ENCODE results near the gene ARHGEF19. TPM values are rescaled to one million over a fixed set of nuclear protein-coding genes. Genes with fewer than 3 reads are reported as not detected.

ARHGEF19 gene
- total RNA-seq, 3 donors from 2014 or later = 5.3 to 13.3 (median 9.0) TPM

- H3K4me3 ChIP-seq = no peak overlapping the region
- no peak for TF ChIP-seq CTCF (IDR thresholded peaks at IDR 0.05)
- no peaks in the 10 kb centered on the region for H3K36me3 ChIP-seq (ENCODE audit: low read depth)
- H3K4me1 ChIP-seq (ENCODE audit: low read depth) = peaks cover 29% of the 10 kb centered on the region
- H3K9me3 ChIP-seq = no peaks in the 10 kb centered on the region
- no peak for ATAC-seq
- intact Hi-C loops (cut with DNase I, micrococcal nuclease) = no loop called here
- DNase-seq = no peak
Measured at GRCh38 chr1:16183179-16183578, 29.3 kb downstream of the ARHGEF19 start.

- Histone ChIP-seq H3K4me3 (no peak overlapping the region), H3K36me3 (ENCODE audit: low read depth) (no peaks in the 10 kb centered on the region), H3K4me1 (ENCODE audit: low read depth) (peaks cover 29% of the 10 kb centered on the region), H3K9me3 (no peaks in the 10 kb centered on the region)
- ATAC-seq (peak; percentile 80), DNase-seq (peak; percentile 64 to 83 (median 74))
- intact Hi-C loops (cut with DNase I, micrococcal nuclease) = no loop called here
- TF ChIP-seq CTCF (IDR thresholded peaks at IDR 0.05) = no peak
Measured at GRCh38 chr1:16181887-16182719, 30.3 kb downstream of the ARHGEF19 start.

GRCh38 chr1:16180291-16180824 lies 32.1 kb downstream of the ARHGEF19 start:
- H3K4me1 ChIP-seq (ENCODE audit: low read depth) = peaks cover 39% of the 10 kb centered on the region
- TF ChIP-seq CTCF (IDR thresholded peaks at IDR 0.05) = no peak
- DNase-seq (no peak), ATAC-seq (no peak)
- intact Hi-C loops (cut with DNase I, micrococcal nuclease) = no loop called here
- no peaks in the 10 kb centered on the region for H3K9me3 ChIP-seq
- H3K36me3 ChIP-seq (ENCODE audit: low read depth) = no peaks in the 10 kb centered on the region
- H3K4me3 ChIP-seq = no peak overlapping the region

GRCh38 chr1:16178596-16179497 lies 33.6 kb downstream of the ARHGEF19 start:
- H3K36me3 ChIP-seq (ENCODE audit: low read depth) = no peaks in the 10 kb centered on the region
- intact Hi-C loops (cut with DNase I, micrococcal nuclease) = no loop called here
- ATAC-seq = peak; percentile 37
- peaks cover 50% of the 10 kb centered on the region for H3K4me1 ChIP-seq (ENCODE audit: low read depth)
- no peak for TF ChIP-seq CTCF (IDR thresholded peaks at IDR 0.05)
- no peaks in the 10 kb centered on the region for H3K9me3 ChIP-seq
- DNase-seq = no peak
- no peak overlapping the region for H3K4me3 ChIP-seq

GRCh38 chr1:16177306-16177705 lies 35.1 kb downstream of the ARHGEF19 start:
- TF ChIP-seq CTCF (IDR thresholded peaks at IDR 0.05) = no peak
- no peaks in the 10 kb centered on the region for H3K9me3 ChIP-seq
- H3K36me3 ChIP-seq (ENCODE audit: low read depth) = no peaks in the 10 kb centered on the region
- intact Hi-C loops (cut with DNase I, micrococcal nuclease) = no loop called here
- ATAC-seq (no peak), DNase-seq (no peak)
- H3K4me3 ChIP-seq = no peak overlapping the region
- peaks cover 57% of the 10 kb centered on the region for H3K4me1 ChIP-seq (ENCODE audit: low read depth)
